K562 (cell line): ENCODE data around the gene ADIPOR1. TPM values are rescaled to one million over a fixed set of nuclear protein-coding genes. Genes with fewer than 3 reads are reported as not detected.

ENCODE experiments used
- BACH1 ChIP-seq: fragments of 200-800 bp; sonication (Bioruptor generic); IDR thresholded peaks from 2 replicates; pipeline ENCODE4 v1.6.1; 2016; ENCODE audit warnings: missing genetic modification characterization, missing compliant biosample characterization
- DPF2 ChIP-seq: fragments of 450-650 bp; IDR thresholded peaks from 2 replicates; pipeline ENCODE4 v1.6.1; 2016
- ERF ChIP-seq: fragments of 450-650 bp; formaldehyde crosslinking; IDR thresholded peaks from 2 replicates; pipeline ENCODE4 v1.4.0; 2020; ENCODE audit warnings: mild to moderate bottlenecking, mixed read lengths
- HCFC1 ChIP-seq: IDR thresholded peaks from 2 replicates; pipeline ENCODE4 v1.6.1; 2012; ENCODE audit warnings: low read depth, low read length, improper control_type of control experiment
- HDAC1 ChIP-seq, 2 experiments: fragments of 450-650 bp; IDR thresholded peaks; 2 replicates each; pipeline ENCODE4 v1.6.1; 2016 to 2017; ENCODE audit warnings: inconsistent platforms in 1 of 2, mild to moderate bottlenecking in 1 of 2, moderate library complexity in 1 of 2
- HIVEP1 ChIP-seq: fragments of 250-450 bp; sonication (Bioruptor Pico); IDR thresholded peaks from 2 replicates; pipeline ENCODE4 v1.4.0; 2020; ENCODE audit warnings: mild to moderate bottlenecking
- L3MBTL2 ChIP-seq: fragments of 450-650 bp; IDR thresholded peaks from 2 replicates; pipeline ENCODE4 v1.6.1; 2016; ENCODE audit warnings: mild to moderate bottlenecking, moderate library complexity
- NCOA1 ChIP-seq: fragments of 450-650 bp; IDR thresholded peaks from 2 replicates; pipeline ENCODE4 v1.6.1; 2016; ENCODE audit warnings: low read depth
- POLR2G ChIP-seq: fragments of 200-400 bp; formaldehyde crosslinking; IDR thresholded peaks from 2 replicates; pipeline ENCODE4 v1.6.1; 2017; ENCODE audit warnings: low read depth, mild to moderate bottlenecking, antibody characterized with exemption, low read length, moderate library complexity
- RAD21 ChIP-seq, 2 experiments: fragments of 250-450 bp in 1 of 2; fragments of 450-650 bp in 1 of 2; sonication (Bioruptor Pico) in 1 of 2; formaldehyde crosslinking in 1 of 2; IDR thresholded peaks in 1 of 2; conservative IDR thresholded peaks in 1 of 2; 2 replicates each; pipeline versions ENCODE4 v1.4.0 to v1.8.0; 2020 to 2022; ENCODE audit warnings: mild to moderate bottlenecking in 2 of 2, moderate library complexity in 1 of 2
- RBBP5 ChIP-seq: fragments of 200-600 bp; sonication (generic); IDR thresholded peaks from 2 replicates; pipeline ENCODE4 v1.6.1; 2012; ENCODE audit warnings: borderline replicate concordance, mild to moderate bottlenecking, low read length, control low read depth, inconsistent platforms; ENCODE audit not compliant: insufficient read depth, poor library complexity, severe bottlenecking
- RFX7 ChIP-seq: fragments of 250-450 bp; sonication (Bioruptor Pico); IDR thresholded peaks from 2 replicates; pipeline ENCODE4 v1.5.1; 2021; ENCODE audit warnings: mild to moderate bottlenecking
- SAFB ChIP-seq: fragments of 200-400 bp; formaldehyde crosslinking; IDR thresholded peaks from 2 replicates; pipeline ENCODE4 v1.6.1; 2017; ENCODE audit warnings: low read depth, low read length, borderline replicate concordance
- SIN3B ChIP-seq: fragments of 450-650 bp; IDR thresholded peaks from 2 replicates; pipeline ENCODE4 v1.6.1; 2017; ENCODE audit warnings: low read depth, mild to moderate bottlenecking, moderate library complexity
- SPI1 ChIP-seq: IDR thresholded peaks from 2 replicates; pipeline ENCODE4 v1.6.1; 2011; ENCODE audit warnings: low read depth, low read length, control low read depth, borderline replicate concordance
- ZNF707 ChIP-seq: fragments of 250-450 bp; sonication (Bioruptor Pico); conservative IDR thresholded peaks from 2 replicates; pipeline ENCODE4 v1.8.0; 2022; ENCODE audit warnings: inconsistent platforms, mild to moderate bottlenecking, moderate library complexity
- ZNF75A ChIP-seq: fragments of 450-650 bp; formaldehyde crosslinking; IDR thresholded peaks from 2 replicates; pipeline ENCODE4 v1.4.0; 2020; ENCODE audit warnings: mild to moderate bottlenecking
- ZNF830 ChIP-seq: fragments of 250-450 bp; sonication (Bioruptor Pico); IDR thresholded peaks from 2 replicates; pipeline ENCODE4 v1.5.0; 2021; ENCODE audit warnings: mild to moderate bottlenecking
- polyA plus RNA-seq, 8 experiments: library from polyadenylated mRNA; depleted of rRNA in 4 of 8; stranded (reverse) in 5 of 8; unstranded in 3 of 8; fragments of >200 nt; fragmentation: Nextera tagmentation in 2 of 8; fragmentation: Illumina TruSeq in 1 of 8; extraction: Ambion mirVana in 2 of 8; extraction: Trizol in 1 of 8; gene quantifications; 2 replicates each; pipeline versions ENCODE4 v1.2.1 to v1.2.3, GENCODE V29; 2011 to 2014; ENCODE audit warnings: inconsistent platforms in 1 of 8, missing spikeins in 1 of 8
- total RNA-seq, 7 experiments: library from RNA; depleted of rRNA in 6 of 7; stranded (reverse); fragments of >200 nt in 6 of 7; fragmentation: Illumina TruSeq in 2 of 7; extraction: Trizol in 2 of 7; gene quantifications; 2 replicates each; pipeline versions ENCODE4 v1.2.1 to v1.2.3, GENCODE V29; 2011 to 2021; ENCODE audit warnings: low replicate concordance in 1 of 7
- TF ChIP-seq, protein P1 (sequence below): sonication (generic); formaldehyde crosslinking; IDR thresholded peaks from 2 replicates; pipeline ENCODE4 v1.8.0; 2022; ENCODE audit warnings: mild to moderate bottlenecking, low read depth, missing genetic modification reagents
- TF ChIP-seq, protein P2 (sequence below): sonication (generic); formaldehyde crosslinking; IDR thresholded peaks from 2 replicates; pipeline ENCODE4 v1.8.0; 2022; ENCODE audit warnings: mild to moderate bottlenecking, missing genetic modification reagents
- TF ChIP-seq, protein P3 (sequence below): fragments of 250-450 bp; sonication (Bioruptor Pico); IDR thresholded peaks from 2 replicates; pipeline ENCODE4 v1.5.0; 2020; ENCODE audit warnings: mild to moderate bottlenecking
- TF ChIP-seq, protein P4 (sequence below): fragments of 450-650 bp; IDR thresholded peaks from 2 replicates; pipeline ENCODE4 v1.6.1; 2018; ENCODE audit not compliant: partially characterized antibody

ADIPOR1 gene
- total and polyA plus RNA-seq, 9 of the 15 experiments (the other 6 are each of a cell fraction or from before 2014, with no cell fraction given): 29.0 to 217 (median 100) TPM

DNA sequence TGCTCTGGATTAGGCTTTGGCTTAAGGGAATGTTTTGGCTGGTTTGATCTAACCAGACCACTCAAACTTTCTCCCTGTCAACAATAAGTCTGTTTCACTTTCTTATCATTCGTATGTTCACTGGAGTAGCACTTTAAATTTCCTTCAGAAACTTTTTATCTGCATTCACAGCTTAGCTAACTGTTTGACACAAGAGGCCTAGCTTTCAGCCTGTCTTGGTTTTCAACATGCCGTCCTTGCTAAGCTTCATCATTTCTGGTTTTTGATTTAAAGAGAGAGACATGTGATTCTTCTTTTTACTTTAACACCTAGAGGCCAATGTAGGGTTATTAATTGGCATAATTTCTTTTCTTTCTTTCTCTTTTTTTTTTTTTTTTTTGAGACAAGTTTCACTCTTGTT, 23.8 kb upstream of the ADIPOR1 start (continued):
- TF ChIP-seq, protein P1, sequence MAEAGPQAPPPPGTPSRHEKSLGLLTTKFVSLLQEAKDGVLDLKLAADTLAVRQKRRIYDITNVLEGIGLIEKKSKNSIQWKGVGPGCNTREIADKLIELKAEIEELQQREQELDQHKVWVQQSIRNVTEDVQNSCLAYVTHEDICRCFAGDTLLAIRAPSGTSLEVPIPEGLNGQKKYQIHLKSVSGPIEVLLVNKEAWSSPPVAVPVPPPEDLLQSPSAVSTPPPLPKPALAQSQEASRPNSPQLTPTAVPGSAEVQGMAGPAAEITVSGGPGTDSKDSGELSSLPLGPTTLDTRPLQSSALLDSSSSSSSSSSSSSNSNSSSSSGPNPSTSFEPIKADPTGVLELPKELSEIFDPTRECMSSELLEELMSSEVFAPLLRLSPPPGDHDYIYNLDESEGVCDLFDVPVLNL: no peak
- TF ChIP-seq L3MBTL2: peak; percentile 60
- no peak for TF ChIP-seq ERF
- no peak for TF ChIP-seq ZNF75A (CRISPR knock-in tag)
- TF ChIP-seq POLR2G: no peak
- TF ChIP-seq RBBP5: no peak
- TF ChIP-seq SAFB: no peak
- TF ChIP-seq RAD21 (CRISPR knock-in tag; conservative IDR thresholded peaks at IDR 0.05 in 1 of 2, IDR thresholded peaks at IDR 0.05 in 1 of 2): no peak
- TF ChIP-seq SIN3B: no peak
- TF ChIP-seq, protein P2, sequence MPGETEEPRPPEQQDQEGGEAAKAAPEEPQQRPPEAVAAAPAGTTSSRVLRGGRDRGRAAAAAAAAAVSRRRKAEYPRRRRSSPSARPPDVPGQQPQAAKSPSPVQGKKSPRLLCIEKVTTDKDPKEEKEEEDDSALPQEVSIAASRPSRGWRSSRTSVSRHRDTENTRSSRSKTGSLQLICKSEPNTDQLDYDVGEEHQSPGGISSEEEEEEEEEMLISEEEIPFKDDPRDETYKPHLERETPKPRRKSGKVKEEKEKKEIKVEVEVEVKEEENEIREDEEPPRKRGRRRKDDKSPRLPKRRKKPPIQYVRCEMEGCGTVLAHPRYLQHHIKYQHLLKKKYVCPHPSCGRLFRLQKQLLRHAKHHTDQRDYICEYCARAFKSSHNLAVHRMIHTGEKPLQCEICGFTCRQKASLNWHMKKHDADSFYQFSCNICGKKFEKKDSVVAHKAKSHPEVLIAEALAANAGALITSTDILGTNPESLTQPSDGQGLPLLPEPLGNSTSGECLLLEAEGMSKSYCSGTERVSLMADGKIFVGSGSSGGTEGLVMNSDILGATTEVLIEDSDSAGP (CRISPR knock-in tag): 0 out of 2 replicates have a peak, but pooled peaks have one; percentile 10
- TF ChIP-seq ZNF707 (CRISPR knock-in tag): no peak
- no peak for TF ChIP-seq RFX7 (CRISPR knock-in tag)
- no peak for TF ChIP-seq HIVEP1 (CRISPR knock-in tag)
- TF ChIP-seq DPF2: peak; percentile 84
- TF ChIP-seq ZNF830 (CRISPR knock-in tag): no peak
- no peak for TF ChIP-seq SPI1
- TF ChIP-seq BACH1: no peak
- no peak for TF ChIP-seq NCOA1
- TF ChIP-seq HCFC1: no peak
- TF ChIP-seq, protein P3, sequence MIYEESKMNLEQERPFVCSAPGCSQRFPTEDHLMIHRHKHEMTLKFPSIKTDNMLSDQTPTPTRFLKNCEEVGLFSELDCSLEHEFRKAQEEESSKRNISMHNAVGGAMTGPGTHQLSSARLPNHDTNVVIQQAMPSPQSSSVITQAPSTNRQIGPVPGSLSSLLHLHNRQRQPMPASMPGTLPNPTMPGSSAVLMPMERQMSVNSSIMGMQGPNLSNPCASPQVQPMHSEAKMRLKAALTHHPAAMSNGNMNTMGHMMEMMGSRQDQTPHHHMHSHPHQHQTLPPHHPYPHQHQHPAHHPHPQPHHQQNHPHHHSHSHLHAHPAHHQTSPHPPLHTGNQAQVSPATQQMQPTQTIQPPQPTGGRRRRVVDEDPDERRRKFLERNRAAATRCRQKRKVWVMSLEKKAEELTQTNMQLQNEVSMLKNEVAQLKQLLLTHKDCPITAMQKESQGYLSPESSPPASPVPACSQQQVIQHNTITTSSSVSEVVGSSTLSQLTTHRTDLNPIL (CRISPR knock-in tag): no peak
- TF ChIP-seq, protein P4, sequence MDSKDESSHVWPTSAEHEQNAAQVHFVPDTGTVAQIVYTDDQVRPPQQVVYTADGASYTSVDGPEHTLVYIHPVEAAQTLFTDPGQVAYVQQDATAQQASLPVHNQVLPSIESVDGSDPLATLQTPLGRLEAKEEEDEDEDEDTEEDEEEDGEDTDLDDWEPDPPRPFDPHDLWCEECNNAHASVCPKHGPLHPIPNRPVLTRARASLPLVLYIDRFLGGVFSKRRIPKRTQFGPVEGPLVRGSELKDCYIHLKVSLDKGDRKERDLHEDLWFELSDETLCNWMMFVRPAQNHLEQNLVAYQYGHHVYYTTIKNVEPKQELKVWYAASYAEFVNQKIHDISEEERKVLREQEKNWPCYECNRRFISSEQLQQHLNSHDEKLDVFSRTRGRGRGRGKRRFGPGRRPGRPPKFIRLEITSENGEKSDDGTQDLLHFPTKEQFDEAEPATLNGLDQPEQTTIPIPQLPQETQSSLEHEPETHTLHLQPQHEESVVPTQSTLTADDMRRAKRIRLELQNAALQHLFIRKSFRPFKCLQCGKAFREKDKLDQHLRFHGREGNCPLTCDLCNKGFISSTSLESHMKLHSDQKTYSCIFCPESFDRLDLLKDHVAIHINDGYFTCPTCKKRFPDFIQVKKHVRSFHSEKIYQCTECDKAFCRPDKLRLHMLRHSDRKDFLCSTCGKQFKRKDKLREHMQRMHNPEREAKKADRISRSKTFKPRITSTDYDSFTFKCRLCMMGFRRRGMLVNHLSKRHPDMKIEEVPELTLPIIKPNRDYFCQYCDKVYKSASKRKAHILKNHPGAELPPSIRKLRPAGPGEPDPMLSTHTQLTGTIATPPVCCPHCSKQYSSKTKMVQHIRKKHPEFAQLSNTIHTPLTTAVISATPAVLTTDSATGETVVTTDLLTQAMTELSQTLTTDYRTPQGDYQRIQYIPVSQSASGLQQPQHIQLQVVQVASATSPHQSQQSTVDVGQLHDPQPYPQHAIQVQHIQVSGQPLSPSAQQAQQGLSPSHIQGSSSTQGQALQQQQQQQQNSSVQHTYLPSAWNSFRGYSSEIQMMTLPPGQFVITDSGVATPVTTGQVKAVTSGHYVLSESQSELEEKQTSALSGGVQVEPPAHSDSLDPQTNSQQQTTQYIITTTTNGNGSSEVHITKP: no peak
- 0 out of 4 replicates have a peak, but pooled peaks of 1 of the 2 experiments have one; percentile 24 for TF ChIP-seq HDAC1 (IDR thresholded peaks at IDR 0.05)
